Osteoblast (primary cell): ENCODE results near the gene COMMD10. TPM values are rescaled to one million over a fixed set of nuclear protein-coding genes. Genes with fewer than 3 reads are reported as not detected.

ENCODE experiments used
- DNase-seq: peaks from one replicate; pipeline ENCODE4 v3.0.0; 2011; ENCODE audit warnings: low spot score, mixed read lengths; ENCODE audit not compliant: insufficient read length; ENCODE audit errors: missing footprints
- H2AFZ ChIP-seq: 2 replicates; pipeline ENCODE4 v1.6.0; 2011; ENCODE audit warnings: mild to moderate bottlenecking, low read length
- H3K27ac ChIP-seq: 2 replicates; pipeline ENCODE4 v1.5.1; 2011; ENCODE audit warnings: mild to moderate bottlenecking, low read depth, low read length, moderate library complexity
- H3K27me3 ChIP-seq: 2 replicates; pipeline ENCODE4 v1.6.0; 2012; ENCODE audit warnings: mild to moderate bottlenecking, control low read depth, inconsistent platforms, low read length, moderate library complexity; ENCODE audit not compliant: insufficient read depth
- H3K36me3 ChIP-seq: 2 replicates; pipeline ENCODE4 v1.5.1; 2011; ENCODE audit warnings: mild to moderate bottlenecking, low read length, control low read depth, moderate library complexity; ENCODE audit not compliant: insufficient read depth
- H3K4me1 ChIP-seq: 2 replicates; pipeline ENCODE4 v1.5.1; 2011; ENCODE audit warnings: mild to moderate bottlenecking, low read length, control low read depth, moderate library complexity; ENCODE audit not compliant: insufficient read depth
- H3K4me2 ChIP-seq: 2 replicates; pipeline ENCODE4 v1.6.0; 2011; ENCODE audit warnings: mild to moderate bottlenecking, low read length; ENCODE audit not compliant: insufficient read depth
- H3K4me3 ChIP-seq: fragments of 200-600 bp; sonication (generic); 3 replicates; pipeline ENCODE4 v1.5.1; 2012; ENCODE audit warnings: mild to moderate bottlenecking, low read length, inconsistent platforms; ENCODE audit not compliant: insufficient read depth
- H3K79me2 ChIP-seq: 2 replicates; pipeline ENCODE4 v1.6.0; 2012; ENCODE audit warnings: mild to moderate bottlenecking, low read length, control low read depth, inconsistent platforms; ENCODE audit not compliant: insufficient read depth
- H3K9me3 ChIP-seq: 2 replicates; pipeline ENCODE4 v1.5.1; 2011; ENCODE audit warnings: low read depth, low read length, control low read depth
- H4K20me1 ChIP-seq: 2 replicates; pipeline ENCODE4 v1.6.0; 2012; ENCODE audit warnings: mild to moderate bottlenecking, low read length, control low read depth; ENCODE audit not compliant: insufficient read depth
- total RNA-seq: library from RNA; depleted of rRNA; stranded (reverse); fragments of >200 nt; gene quantifications from 2 replicates; pipeline ENCODE4 v1.2.3, GENCODE V29; 2012
- TF ChIP-seq, protein P1 (sequence below): IDR thresholded peaks from 2 replicates; pipeline ENCODE4 v1.5.1; 2011; ENCODE audit warnings: mild to moderate bottlenecking, low read depth, low read length, moderate library complexity; ENCODE audit errors: extremely low read depth

The COMMD10 gene
- total RNA-seq, 1 donor = 29.7 TPM

DNA sequence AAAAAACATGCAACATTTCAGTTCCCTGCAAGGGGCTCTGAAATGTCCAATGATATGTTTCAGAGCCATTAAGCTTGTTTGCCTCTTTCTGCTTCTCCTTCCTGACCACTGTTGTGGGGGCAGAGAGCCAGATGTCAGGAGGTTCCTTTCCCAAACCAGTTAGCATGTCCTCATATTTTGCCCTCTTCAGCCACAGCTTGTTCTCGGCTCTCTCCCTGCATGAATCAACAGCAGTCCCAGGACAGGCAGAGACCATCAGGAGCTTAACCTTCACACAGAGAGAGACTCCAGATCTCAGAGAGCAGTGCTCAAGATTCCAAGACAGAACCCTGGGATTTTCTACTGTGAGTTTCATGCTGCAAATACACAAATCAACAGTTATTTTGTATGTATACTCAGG is 218.5 kb downstream of the COMMD10 start:
- TF ChIP-seq, protein P1, sequence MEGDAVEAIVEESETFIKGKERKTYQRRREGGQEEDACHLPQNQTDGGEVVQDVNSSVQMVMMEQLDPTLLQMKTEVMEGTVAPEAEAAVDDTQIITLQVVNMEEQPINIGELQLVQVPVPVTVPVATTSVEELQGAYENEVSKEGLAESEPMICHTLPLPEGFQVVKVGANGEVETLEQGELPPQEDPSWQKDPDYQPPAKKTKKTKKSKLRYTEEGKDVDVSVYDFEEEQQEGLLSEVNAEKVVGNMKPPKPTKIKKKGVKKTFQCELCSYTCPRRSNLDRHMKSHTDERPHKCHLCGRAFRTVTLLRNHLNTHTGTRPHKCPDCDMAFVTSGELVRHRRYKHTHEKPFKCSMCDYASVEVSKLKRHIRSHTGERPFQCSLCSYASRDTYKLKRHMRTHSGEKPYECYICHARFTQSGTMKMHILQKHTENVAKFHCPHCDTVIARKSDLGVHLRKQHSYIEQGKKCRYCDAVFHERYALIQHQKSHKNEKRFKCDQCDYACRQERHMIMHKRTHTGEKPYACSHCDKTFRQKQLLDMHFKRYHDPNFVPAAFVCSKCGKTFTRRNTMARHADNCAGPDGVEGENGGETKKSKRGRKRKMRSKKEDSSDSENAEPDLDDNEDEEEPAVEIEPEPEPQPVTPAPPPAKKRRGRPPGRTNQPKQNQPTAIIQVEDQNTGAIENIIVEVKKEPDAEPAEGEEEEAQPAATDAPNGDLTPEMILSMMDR = no peak

DNA sequence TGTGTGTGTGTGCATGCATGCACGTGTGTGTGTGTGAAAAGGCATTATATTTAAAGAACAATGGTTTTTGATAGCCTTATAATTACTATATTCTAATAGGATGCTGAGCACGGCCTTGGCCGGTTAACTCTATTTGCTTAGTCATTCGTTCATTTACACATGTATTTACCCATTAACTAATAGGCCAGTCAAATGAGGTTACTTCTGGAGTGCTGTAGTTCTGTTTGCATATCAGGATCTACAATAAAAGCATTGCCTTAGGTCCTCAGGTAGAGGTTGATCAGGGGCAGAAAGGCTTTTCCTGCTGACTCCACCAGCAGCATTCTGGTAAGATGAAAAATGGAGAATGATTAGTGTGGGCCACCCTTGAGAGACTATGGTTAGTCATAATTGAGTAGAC is 219.0 kb downstream of the COMMD10 start:
- TF ChIP-seq, protein P1 = no peak
- Histone ChIP-seq H2AFZ (no peak overlapping the region), H3K27ac (no peak overlapping the region), H3K36me3 (no peaks in the 10 kb centered on the region), H3K9me3 (peaks cover 4% of the 10 kb centered on the region), H3K4me3 (no peak overlapping the region), H3K4me2 (no peak overlapping the region), H3K4me1 (no peaks in the 10 kb centered on the region), H3K27me3 (no peaks in the 10 kb centered on the region), H3K79me2 (no peaks in the 10 kb centered on the region), H4K20me1 (no peaks in the 10 kb centered on the region)
- no peak for DNase-seq

More for the DNA sequence above, 218.5 kb downstream of the COMMD10 start:
- no peaks in the 10 kb centered on the region for H3K36me3 ChIP-seq
- no peaks in the 10 kb centered on the region for H4K20me1 ChIP-seq
- no peaks in the 10 kb centered on the region for H3K27me3 ChIP-seq
- no peak overlapping the region for H3K27ac ChIP-seq
- H3K4me2 ChIP-seq = no peak overlapping the region
- H3K9me3 ChIP-seq = peaks cover 2% of the 10 kb centered on the region
- no peak overlapping the region for H2AFZ ChIP-seq
- no peaks in the 10 kb centered on the region for H3K4me1 ChIP-seq
- H3K79me2 ChIP-seq = no peaks in the 10 kb centered on the region
- H3K4me3 ChIP-seq = no peak overlapping the region
- no peak for DNase-seq

DNA sequence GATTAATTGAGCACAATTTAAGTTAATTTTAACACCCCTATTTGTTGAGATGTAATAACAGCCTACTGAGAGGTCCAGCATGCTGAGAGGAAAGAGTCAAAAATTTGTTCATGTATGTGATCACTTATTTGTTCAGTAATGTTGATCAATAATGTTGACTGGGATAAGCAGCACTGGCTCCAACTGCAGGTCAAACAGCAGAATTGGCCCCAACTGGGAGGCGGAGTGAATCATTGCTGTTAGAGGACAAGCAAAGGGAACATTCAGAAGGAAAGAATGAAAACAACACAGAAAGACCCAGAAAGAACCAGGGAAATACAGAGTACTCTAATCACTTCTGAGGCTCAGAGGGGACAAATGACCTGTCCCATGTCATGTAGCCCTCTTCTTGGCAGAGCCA is 221.1 kb downstream of the COMMD10 start:
- Histone ChIP-seq H3K27ac (no peak overlapping the region), H2AFZ (no peak overlapping the region), H3K4me1 (no peaks in the 10 kb centered on the region), H3K79me2 (no peaks in the 10 kb centered on the region), H3K4me2 (no peak overlapping the region), H3K36me3 (no peaks in the 10 kb centered on the region), H3K27me3 (no peaks in the 10 kb centered on the region), H4K20me1 (no peaks in the 10 kb centered on the region), H3K9me3 (peaks cover 4% of the 10 kb centered on the region), H3K4me3 (no peak overlapping the region)
- TF ChIP-seq, protein P1 = no peak
- no peak for DNase-seq

DNA sequence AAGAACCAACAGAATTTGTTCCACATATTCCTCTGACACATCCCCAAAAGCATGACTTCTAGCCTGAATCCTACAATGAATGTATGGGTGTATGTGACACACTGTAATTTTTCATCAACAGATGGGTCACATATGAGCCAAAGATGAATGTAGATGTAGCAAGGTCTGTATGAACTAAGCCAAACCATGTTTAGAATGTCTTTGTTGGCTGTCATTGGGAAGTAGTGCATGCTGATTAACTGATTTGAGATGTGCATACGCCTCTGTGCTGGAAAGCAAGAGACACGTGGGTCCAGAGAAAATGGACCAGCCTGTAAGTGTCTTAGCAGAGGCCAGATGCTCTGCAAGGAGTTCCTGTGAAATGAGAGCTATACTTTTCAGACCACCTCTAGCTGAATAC is 222.0 kb downstream of the COMMD10 start:
- no peak overlapping the region for H3K27ac ChIP-seq

More for the DNA sequence above, 222.0 kb downstream of the COMMD10 start:
- Histone ChIP-seq H3K27me3 (no peaks in the 10 kb centered on the region), H3K4me2 (no peak overlapping the region), H3K4me3 (no peak overlapping the region), H3K36me3 (no peaks in the 10 kb centered on the region), H2AFZ (no peak overlapping the region), H3K79me2 (no peaks in the 10 kb centered on the region), H3K4me1 (no peaks in the 10 kb centered on the region), H4K20me1 (no peaks in the 10 kb centered on the region), H3K9me3 (peaks cover 4% of the 10 kb centered on the region)
- TF ChIP-seq, protein P1 = no peak
- DNase-seq = no peak
